Activated naive CD8-positive, alpha-beta T cell treated with anti-CD3 and anti-CD28 coated beads, Interleukin-2, amount 10 ng/mL, durations not matched to agents 7 days and 5 days (primary cell): Measurements from ENCODE around the gene LZTR1. TPM values are rescaled to one million over a fixed set of nuclear protein-coding genes. Genes with fewer than 3 reads are reported as not detected.
"Not testable (repeated sequence)": the region's sequence is repeated elsewhere in the genome, so short reads cannot be mapped to it uniquely, and the experiment has no call there.

Source experiments
- ATAC-seq: fragments of 150-1000 bp; cut with Tn5 transposase; one replicate; pipeline ENCODE4 v1.10.0; 2021; ENCODE audit warnings: low read depth, moderate library complexity
- POLR2A ChIA-PET: fragments of 350-600 bp; sonication (Branson Sonifier 250); formaldehyde crosslinking; loops from one replicate; lab custom pipeline; 2021; ENCODE audit warnings: antibody characterized with exemption; lab: Charles Lee
- DNase-seq: peaks from one replicate; pipeline ENCODE4 v3.0.0; 2021
- H3K27ac Mint-ChIP-seq: one replicate; pipeline ENCODE4 v1.8.0; 2022; ENCODE audit warnings: mild to moderate bottlenecking, mixed read lengths
- H3K27me3 Mint-ChIP-seq: one replicate; pipeline ENCODE4 v1.8.0; 2022; ENCODE audit warnings: mild to moderate bottlenecking, moderate library complexity, mixed read lengths
- H3K36me3 Mint-ChIP-seq: one replicate; pipeline ENCODE4 v1.8.0; 2021; ENCODE audit warnings: mild to moderate bottlenecking, mixed read lengths
- H3K4me1 Mint-ChIP-seq: one replicate; pipeline ENCODE4 v1.8.0; 2021; ENCODE audit warnings: mixed read lengths
- H3K4me3 Mint-ChIP-seq: one replicate; pipeline ENCODE4 v1.8.0; 2022; ENCODE audit warnings: mild to moderate bottlenecking, moderate library complexity, mixed read lengths
- H3K9me3 Mint-ChIP-seq: one replicate; pipeline ENCODE4 v1.8.0; 2021; ENCODE audit warnings: mixed read lengths
- total RNA-seq, 2 experiments: library from RNA; stranded (reverse); gene quantifications; one replicate each; pipeline ENCODE4 v1.2.3, GENCODE V29; 2021

LZTR1 gene
- total RNA-seq, 2 experiments from 2014 or later: 80.1 to 80.9 TPM

DNA sequence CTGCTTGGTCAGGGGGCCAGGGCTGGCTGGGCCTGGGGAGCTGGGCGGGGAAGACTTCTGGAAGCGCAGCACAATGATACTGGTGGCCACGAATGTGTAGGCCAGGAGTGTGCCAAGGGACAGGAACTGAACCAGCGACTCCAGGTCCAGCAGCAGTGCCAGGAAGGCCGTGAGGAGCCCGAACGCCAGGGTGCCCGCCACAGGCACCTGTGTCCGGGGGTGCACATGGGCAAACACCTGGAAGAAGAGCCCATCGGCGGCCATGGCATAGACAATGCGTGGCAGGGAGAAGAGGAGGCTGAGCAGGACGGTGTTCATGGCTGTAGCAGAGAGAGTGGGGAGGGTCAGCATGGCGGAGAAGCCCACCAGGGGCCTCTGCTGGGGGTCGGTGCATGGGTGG lies 47.9 kb downstream of the LZTR1 start:
- Mint-ChIP-seq H3K4me1 (peaks cover 16% of the 10 kb centered on the region), H3K27ac (no peak overlapping the region), H3K27me3 (peaks cover 26% of the 10 kb centered on the region), H3K36me3 (peaks cover 3% of the 10 kb centered on the region), H3K4me3 (no peak overlapping the region), H3K9me3 (no peaks in the 10 kb centered on the region)
- POLR2A ChIA-PET: no interaction called here
- no peak for ATAC-seq
- no peak for DNase-seq

DNA sequence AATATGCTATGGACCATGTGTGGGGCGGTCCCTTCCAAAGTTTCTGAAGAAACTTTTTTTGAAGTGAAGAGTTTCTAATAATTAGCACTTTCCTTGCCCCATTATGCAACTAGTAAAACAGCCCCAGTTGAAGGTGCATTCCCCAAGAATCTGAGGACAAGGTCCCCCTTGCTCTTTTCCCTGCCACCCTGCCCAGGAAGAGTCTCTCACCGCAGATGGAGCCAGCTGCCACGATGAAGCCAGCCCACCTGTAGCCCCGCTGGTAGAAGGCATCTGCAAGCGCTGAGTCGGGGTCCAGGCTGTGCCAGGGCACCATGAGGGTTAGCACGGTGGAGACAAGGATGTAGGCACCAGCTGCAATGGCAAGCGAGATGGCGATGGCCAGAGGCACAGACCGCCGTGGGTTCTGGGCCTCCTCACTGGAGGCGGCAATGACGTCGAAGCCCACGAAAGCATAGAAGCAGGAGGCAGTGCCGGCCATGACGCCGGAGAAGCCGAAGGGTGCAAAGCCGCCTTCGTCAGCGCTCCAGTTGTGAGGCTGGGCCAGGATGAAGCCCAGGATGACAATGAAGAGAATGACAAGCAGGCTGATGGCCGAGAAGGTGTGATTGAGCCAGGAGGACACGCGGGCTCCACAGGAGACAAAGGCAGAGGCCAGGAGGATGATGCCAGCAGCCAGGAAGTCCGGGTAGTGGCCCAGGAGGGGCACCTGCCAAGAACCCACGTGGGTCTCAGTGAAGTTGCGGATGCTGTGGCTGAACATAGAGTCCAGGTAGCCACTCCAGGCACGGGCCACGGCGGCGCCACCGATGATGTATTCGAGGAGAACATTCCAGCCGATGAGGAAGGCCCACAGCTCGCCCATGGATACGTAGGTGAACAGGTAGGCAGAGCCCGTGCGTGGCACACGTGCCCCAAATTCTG lies 48.8 kb downstream of the LZTR1 start:
- ATAC-seq (no peak), DNase-seq (no peak)
- H3K9me3 Mint-ChIP-seq: no peaks in the 10 kb centered on the region
- H3K36me3 Mint-ChIP-seq: no peaks in the 10 kb centered on the region
- POLR2A ChIA-PET: no interaction called here
- no peak overlapping the region for H3K4me3 Mint-ChIP-seq
- peaks cover 8% of the 10 kb centered on the region for H3K4me1 Mint-ChIP-seq
- no peak overlapping the region for H3K27ac Mint-ChIP-seq
- peaks cover 31% of the 10 kb centered on the region for H3K27me3 Mint-ChIP-seq

DNA sequence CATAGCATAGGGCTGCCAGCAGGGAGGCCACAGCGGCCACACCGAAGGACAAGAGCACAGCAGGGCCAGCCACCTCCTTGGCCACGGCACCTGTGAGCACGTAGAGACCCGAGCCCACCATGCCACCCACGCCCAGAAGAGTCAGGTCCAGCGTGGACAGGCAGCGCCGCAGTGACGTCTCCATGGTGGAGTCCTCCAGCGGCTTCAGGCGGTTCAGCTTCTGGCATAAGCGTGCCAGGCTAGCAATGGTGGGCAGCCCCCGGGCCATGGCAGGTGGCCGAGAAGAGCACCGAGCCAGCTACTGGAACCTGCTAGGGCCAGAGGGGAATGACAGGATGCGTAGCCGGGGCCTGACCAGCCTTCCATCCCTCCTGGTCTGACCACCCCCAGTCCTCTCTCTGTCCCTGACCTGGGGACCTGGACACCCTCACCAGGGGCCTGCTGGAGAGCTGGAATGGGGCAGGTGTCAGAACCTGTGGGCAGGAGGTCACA lies 49.5 kb downstream of the LZTR1 start:
- no peak for ATAC-seq
- Mint-ChIP-seq H3K4me1 (peaks cover 5% of the 10 kb centered on the region), H3K36me3 (no peaks in the 10 kb centered on the region), H3K4me3 (peak overlapping the region; percentile 37), H3K27me3 (peaks cover 37% of the 10 kb centered on the region), H3K27ac (no peak overlapping the region), H3K9me3 (no peaks in the 10 kb centered on the region)
- POLR2A ChIA-PET: no interaction called here
- DNase-seq: no peak

DNA sequence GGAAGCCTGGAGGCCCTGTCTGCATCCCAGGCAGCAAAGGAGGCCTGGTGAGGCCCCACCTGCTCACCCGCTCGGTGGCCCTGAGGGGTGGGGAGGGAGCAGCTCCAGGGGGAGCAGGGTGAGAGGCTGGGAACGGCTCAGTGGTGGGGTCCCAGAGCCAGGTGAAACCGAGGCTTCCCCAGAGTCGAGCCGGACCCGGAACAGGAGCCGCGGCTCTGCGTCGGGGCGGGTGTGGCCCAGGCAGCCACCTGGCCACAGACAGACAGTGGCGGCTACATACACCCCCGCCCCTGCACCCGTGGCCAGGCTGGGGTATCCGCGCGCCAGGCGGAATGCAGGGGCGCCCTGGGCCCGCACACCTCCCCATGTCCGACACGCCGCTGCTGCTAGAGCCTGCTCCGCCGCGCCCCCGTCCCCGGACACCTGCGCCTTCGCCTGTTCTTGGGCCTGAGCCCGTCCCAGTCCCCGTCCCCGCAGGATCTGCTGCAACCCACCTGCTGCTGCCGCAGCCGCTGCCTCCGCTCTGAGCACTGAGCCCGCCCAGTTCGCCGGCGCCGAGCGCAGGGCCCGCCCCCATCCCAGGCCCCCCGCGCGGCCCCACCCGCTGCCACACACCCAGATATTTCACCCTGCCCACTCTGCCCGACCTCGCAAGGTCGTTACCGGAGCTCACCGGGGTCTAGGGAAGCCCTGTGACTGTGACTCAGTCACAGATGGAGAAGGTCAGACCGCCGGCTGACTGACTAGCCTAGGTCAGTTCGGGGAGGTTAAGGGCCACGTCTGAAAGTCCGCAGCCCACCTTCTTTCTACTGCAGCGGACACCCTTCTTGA lies 50.2 kb downstream of the LZTR1 start, which contains the start of gene SLC7A4:
SLC7A4 (minus strand) TSS at position 525 of the 831 bp plus-strand sequence. CDS start 749 bp downstream, outside the sequence.
- Mint-ChIP-seq H3K27ac (no peak within 1 kb of the TSS), H3K27me3 (peaks cover 40% of the 10 kb centered on the region), H3K4me3 (peak within 1 kb of the TSS; percentile 51), H3K4me1 (peaks cover 5% of the 10 kb centered on the region), H3K9me3 (no peaks in the 10 kb centered on the region), H3K36me3 (no peaks in the 10 kb centered on the region)
- POLR2A ChIA-PET: interaction anchor here (0.8 kb wide), 1 partner anchor 30 kb away, joined by 4 read pairs; the partner anchor contains the start of gene THAP7
- ATAC-seq: peak; percentile 52
- DNase-seq: no peak

DNA sequence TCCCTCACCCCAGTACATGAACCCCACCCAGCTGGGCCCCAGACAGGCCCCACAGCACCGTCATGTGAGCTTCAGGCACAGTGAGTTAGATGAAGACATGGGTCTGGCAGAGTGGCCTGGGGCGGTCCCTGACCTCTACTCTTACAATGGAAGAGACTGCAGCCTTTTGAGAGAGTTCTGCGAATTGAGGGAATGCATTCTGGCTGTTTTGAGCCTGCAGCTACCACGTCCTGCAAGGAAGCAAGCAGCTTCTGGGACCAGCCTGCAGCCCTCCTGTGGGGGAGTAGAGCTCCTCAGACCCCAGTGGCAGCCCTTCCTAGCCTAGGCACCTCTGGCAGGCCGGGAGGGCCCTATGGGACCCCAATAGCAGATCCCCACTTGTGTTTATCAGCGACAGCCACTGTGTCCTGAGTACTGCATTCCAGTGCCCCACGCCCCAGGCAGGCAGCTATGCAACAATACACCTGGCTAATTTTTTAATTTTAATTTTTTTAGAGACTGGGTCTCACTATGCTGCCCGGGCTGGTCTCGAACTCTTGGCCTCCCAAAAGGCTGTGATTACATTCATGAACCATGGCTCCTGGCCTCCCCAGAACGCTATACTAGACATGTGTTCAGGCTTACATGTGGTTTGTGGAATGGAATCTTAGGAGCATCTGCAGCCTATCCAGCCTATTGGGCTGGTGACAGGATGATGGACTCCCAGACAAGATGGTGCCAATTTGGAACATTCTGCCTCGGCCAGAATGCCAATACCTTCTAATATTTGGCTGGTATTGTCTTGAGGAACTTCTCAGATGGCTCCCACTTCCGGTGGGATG lies 51.0 kb downstream of the LZTR1 start:
- POLR2A ChIA-PET: interaction anchor here (0.8 kb wide), 1 partner anchor 31 kb away, joined by 4 read pairs; the partner anchor contains the start of gene THAP7

DNA sequence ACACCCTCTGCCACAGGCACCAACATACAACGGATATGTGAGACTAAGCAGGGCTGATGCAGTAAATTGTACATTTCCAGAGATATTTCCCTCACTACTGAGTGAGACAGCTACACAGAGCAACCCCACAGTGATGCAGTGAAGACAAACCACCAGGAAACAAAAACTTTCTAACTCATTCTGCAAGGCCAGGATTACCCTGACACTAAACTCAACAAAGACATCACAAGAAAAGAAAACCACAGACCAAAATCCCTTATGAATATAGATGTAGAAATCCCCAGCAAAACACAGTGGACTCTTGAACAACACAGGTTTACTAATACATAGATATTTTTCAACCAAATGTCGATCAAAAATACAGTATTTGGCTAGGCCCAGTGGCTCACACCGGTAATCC lies 51.8 kb downstream of the LZTR1 start:
- POLR2A ChIA-PET: no interaction called here
- ATAC-seq (no peak), DNase-seq (no peak)
- no peak overlapping the region for H3K4me3 Mint-ChIP-seq
- H3K27ac Mint-ChIP-seq: no peak overlapping the region
- H3K9me3 Mint-ChIP-seq: no peaks in the 10 kb centered on the region
- peaks cover 5% of the 10 kb centered on the region for H3K4me1 Mint-ChIP-seq
- peaks cover 48% of the 10 kb centered on the region for H3K27me3 Mint-ChIP-seq
- no peaks in the 10 kb centered on the region for H3K36me3 Mint-ChIP-seq

More for the DNA sequence above, 51.0 kb downstream of the LZTR1 start:
- Mint-ChIP-seq H3K36me3 (no peaks in the 10 kb centered on the region), H3K4me1 (peaks cover 5% of the 10 kb centered on the region), H3K9me3 (no peaks in the 10 kb centered on the region), H3K27me3 (peaks cover 44% of the 10 kb centered on the region), H3K27ac (no peak overlapping the region), H3K4me3 (peak overlapping the region; percentile 51)
- DNase-seq (no peak), ATAC-seq (no peak)

DNA sequence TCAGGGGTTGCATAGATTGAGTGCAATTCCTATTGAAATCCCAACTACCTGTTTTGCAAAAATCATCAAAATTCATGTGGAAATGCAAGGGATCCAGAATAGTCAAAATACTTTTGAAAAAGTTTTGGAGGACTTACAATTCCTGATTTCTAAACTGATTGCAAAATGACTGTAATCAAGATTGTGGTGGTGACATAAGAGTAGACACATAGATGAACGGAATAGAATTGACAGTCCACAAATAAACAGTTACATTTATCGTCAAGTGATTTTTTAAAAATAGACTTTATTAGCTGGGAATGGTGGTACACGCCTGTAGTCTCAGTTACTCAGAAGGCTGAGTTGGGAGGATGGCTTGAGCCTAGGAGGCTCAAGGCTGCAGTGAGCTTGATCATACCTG lies 52.9 kb downstream of the LZTR1 start:
- Mint-ChIP-seq H3K4me1 (peaks cover 4% of the 10 kb centered on the region), H3K36me3 (no peaks in the 10 kb centered on the region), H3K27me3 (peaks cover 51% of the 10 kb centered on the region), H3K27ac (no peak overlapping the region), H3K9me3 (no peaks in the 10 kb centered on the region), H3K4me3 (no peak overlapping the region)
- POLR2A ChIA-PET: no interaction called here
- DNase-seq (no peak), ATAC-seq (no peak)

DNA sequence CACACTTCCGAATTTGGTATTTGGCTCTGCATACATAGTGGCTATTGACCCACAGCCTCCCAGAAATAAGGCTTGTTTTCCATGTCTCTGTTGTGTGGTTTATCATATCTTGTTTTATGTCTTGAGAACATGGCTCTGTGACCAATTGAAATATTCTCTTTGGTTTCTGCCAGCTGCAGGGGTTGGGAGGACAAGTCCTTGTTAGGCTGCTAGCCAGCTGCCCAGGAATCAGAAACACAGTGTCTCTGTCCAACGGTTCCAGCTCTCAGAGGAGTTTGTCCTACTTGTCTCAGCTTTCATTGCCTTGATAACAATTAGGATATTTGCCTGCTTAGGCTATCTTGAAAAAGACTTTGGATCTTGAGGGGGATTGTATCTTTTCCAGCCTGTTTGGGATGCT lies 56.3 kb downstream of the LZTR1 start:
- no peak overlapping the region for H3K4me3 Mint-ChIP-seq
- no peak overlapping the region for H3K27ac Mint-ChIP-seq
- H3K27me3 Mint-ChIP-seq: peaks cover 50% of the 10 kb centered on the region
- POLR2A ChIA-PET: interaction anchor here (0.6 kb wide), 1 partner anchor 59 kb away, joined by 3 read pairs; no protein-coding TSS in a partner anchor
- ATAC-seq: no peak
- H3K36me3 Mint-ChIP-seq: no peaks in the 10 kb centered on the region
- H3K4me1 Mint-ChIP-seq: peaks cover 7% of the 10 kb centered on the region
- no peak for DNase-seq
- no peaks in the 10 kb centered on the region for H3K9me3 Mint-ChIP-seq

DNA sequence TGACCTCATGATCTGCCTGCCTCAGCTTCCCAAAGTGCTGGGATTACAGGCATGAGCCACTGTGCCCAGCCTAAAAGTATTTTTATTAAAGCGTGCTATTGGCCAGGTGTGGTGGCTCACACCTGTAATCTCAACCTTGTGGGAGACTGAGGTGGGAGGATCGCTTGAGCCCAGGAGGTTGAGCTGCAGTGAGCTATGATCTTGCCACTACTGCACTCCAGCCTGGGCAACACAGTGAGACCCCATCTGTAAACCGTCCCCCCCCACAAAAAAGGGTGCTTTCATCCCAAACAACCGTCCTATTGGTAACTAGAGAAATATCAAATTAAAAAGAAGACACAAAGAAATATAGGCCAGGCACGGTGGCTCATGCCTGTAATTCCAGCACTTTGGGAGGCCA lies 57.1 kb downstream of the LZTR1 start:
- peaks cover 46% of the 10 kb centered on the region for H3K27me3 Mint-ChIP-seq
- ATAC-seq, H3K27ac Mint-ChIP-seq, H3K36me3 Mint-ChIP-seq, H3K9me3 Mint-ChIP-seq, H3K4me1 Mint-ChIP-seq, H3K4me3 Mint-ChIP-seq, DNase-seq, POLR2A ChIA-PET: not testable (repeated sequence)

DNA sequence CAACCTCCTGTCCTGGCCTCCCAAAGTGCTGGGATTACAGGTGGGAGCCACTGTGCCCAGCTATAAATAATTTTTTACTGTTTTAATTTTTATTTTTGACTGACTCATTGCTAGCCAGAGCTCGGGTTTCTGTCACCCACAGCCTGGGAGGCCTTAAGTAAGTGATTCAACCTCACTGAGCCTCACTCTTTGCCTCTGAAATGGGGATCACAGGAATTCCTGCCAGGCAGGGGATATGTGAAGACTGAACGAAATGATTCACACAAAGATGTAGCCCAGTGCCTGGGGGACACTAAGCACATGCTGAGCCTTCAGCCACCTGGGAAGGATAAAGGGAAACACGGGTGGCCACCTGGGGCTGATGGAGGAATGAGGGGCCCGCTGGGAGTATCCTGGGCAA lies 59.8 kb downstream of the LZTR1 start:
- Mint-ChIP-seq H3K9me3 (no peaks in the 10 kb centered on the region), H3K27me3 (peaks cover 37% of the 10 kb centered on the region), H3K4me3 (no peak overlapping the region), H3K4me1 (peaks cover 21% of the 10 kb centered on the region), H3K27ac (no peak overlapping the region), H3K36me3 (no peaks in the 10 kb centered on the region)
- POLR2A ChIA-PET: no interaction called here
- ATAC-seq (no peak), DNase-seq (no peak)

DNA sequence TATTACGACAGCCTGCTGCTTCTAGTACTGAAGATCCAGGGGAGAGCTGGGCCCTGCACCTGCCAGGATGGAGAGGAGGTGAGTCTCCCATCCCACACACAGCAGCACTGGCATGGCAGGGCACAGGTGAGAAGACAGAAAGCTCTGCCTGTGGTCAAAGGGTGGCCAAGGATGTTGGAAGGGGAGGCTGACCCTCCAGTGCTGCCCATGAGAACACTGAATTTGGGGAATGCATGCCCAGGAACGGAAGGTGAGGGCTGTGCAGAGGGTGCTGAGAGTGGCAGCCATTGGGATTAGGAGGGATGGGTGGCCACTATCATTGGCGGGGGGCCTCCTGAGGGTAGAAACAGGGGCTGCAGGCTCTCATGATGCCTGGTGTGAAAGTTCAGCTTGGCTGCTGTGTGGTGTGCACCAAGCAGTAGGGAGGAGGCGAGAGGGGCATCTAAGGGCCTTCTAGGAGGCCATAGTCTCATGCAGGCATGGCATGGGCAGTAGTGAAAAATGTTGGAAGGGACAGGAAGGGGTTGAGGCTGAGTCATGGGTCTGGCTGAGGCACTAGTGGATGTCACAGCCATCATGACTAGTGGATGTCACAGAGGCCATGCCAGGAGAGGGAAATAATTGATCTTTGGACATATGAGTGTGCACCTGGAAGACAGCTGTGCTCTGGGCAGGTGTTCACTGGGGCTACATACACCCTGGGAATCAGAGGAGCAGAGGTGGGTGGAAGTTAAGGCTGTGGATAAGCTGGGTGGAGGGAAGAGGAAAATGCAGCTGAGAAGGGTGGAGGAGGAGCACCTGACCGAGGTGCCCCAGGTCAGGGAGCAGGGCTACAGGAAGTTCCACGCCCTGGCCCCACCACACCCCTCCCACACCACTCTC lies 61.1 kb downstream of the LZTR1 start:
- no peaks in the 10 kb centered on the region for H3K36me3 Mint-ChIP-seq
- no peak overlapping the region for H3K27ac Mint-ChIP-seq
- ATAC-seq: no peak
- POLR2A ChIA-PET: no interaction called here
- no peak for DNase-seq
- no peaks in the 10 kb centered on the region for H3K9me3 Mint-ChIP-seq
- H3K27me3 Mint-ChIP-seq: peaks cover 29% of the 10 kb centered on the region
- no peak overlapping the region for H3K4me3 Mint-ChIP-seq
- H3K4me1 Mint-ChIP-seq: peaks cover 21% of the 10 kb centered on the region
